Liver (tissue), 9 donors: ENCODE data around the gene SPTSSA. TPM values are rescaled to one million over a fixed set of nuclear protein-coding genes. Genes with fewer than 3 reads are reported as not detected.

Source experiments
- DNase-seq: peaks from one replicate; pipeline ENCODE4 v3.0.0-alpha.2; 2017; ENCODE audit warnings: low spot score
- H3K27ac ChIP-seq, 2 donors: one replicate each; pipeline ENCODE4 v1.7.0; 2013; ENCODE audit warnings: inconsistent platforms in 2 of 2, low read length in 2 of 2, control low read depth in 1 of 2, low read depth in 1 of 2, mild to moderate bottlenecking in 1 of 2
- H3K27me3 ChIP-seq, 4 donors: one replicate each; pipeline versions ENCODE4 v1.6.1 to v1.7.0; 2013; ENCODE audit warnings: low read length in 3 of 4, inconsistent platforms in 1 of 4, mild to moderate bottlenecking in 1 of 4, moderate library complexity in 1 of 4; ENCODE audit not compliant: control insufficient read depth in 4 of 4, insufficient read depth in 4 of 4
- H3K36me3 ChIP-seq, 4 donors: one replicate each; pipeline versions ENCODE4 v1.6.1 to v1.7.0; 2013; ENCODE audit warnings: low read length in 3 of 4, mild to moderate bottlenecking in 3 of 4, low read depth in 1 of 4, moderate library complexity in 1 of 4; ENCODE audit not compliant: control insufficient read depth in 4 of 4, insufficient read depth in 3 of 4
- H3K4me1 ChIP-seq, 4 donors: one replicate each; pipeline versions ENCODE4 v1.6.1 to v1.7.0; 2013; ENCODE audit warnings: low read length in 3 of 4, mild to moderate bottlenecking in 3 of 4, moderate library complexity in 1 of 4; ENCODE audit not compliant: control insufficient read depth in 4 of 4, insufficient read depth in 4 of 4
- H3K4me3 ChIP-seq, 3 donors: one replicate each; pipeline versions ENCODE4 v1.6.1 to v1.7.0; 2013; ENCODE audit warnings: low read length in 3 of 3, control low read depth in 1 of 3, low read depth in 1 of 3, mild to moderate bottlenecking in 1 of 3
- H3K9ac ChIP-seq, 2 donors: one replicate each; pipeline ENCODE4 v1.7.0; 2013; ENCODE audit warnings: low read length in 2 of 2, mild to moderate bottlenecking in 2 of 2, moderate library complexity in 2 of 2, control low read depth in 1 of 2, low read depth in 1 of 2
- H3K9me3 ChIP-seq, 4 donors: one replicate each; pipeline versions ENCODE4 v1.6.1 to v1.7.0; 2013; ENCODE audit warnings: low read length in 3 of 4; ENCODE audit not compliant: control insufficient read depth in 4 of 4
- EGR1 ChIP-seq, 2 donors: IDR thresholded peaks; 2 replicates each; pipeline ENCODE4 v1.6.1; 2016 to 2018; ENCODE audit warnings: antibody characterized with exemption in 2 of 2, low read depth in 2 of 2
- FOXA1 ChIP-seq: IDR thresholded peaks from 2 replicates; pipeline ENCODE4 v1.6.1; 2016; ENCODE audit warnings: antibody characterized with exemption
- HNF4A ChIP-seq, 2 donors: conservative IDR thresholded peaks; 2 replicates each; pipeline ENCODE4 v1.6.1; 2016; ENCODE audit warnings: antibody characterized with exemption in 2 of 2, mild to moderate bottlenecking in 2 of 2
- HNF4G ChIP-seq: IDR thresholded peaks from 2 replicates; pipeline ENCODE4 v1.6.1; 2016; ENCODE audit warnings: antibody characterized with exemption
- JUND ChIP-seq, 2 donors: IDR thresholded peaks; 2 replicates each; pipeline ENCODE4 v1.6.1; 2016; ENCODE audit warnings: antibody characterized with exemption in 2 of 2
- NR2F2 ChIP-seq: IDR thresholded peaks from 2 replicates; pipeline ENCODE4 v1.6.1; 2016; ENCODE audit warnings: antibody characterized with exemption
- RAD21 ChIP-seq, 2 donors: IDR thresholded peaks; 2 replicates each; pipeline ENCODE4 v1.6.1; 2016; ENCODE audit warnings: antibody characterized with exemption in 2 of 2, mild to moderate bottlenecking in 2 of 2
- RXRA ChIP-seq, 2 donors: IDR thresholded peaks; 2 replicates each; pipeline ENCODE4 v1.6.1; 2017 to 2018; ENCODE audit warnings: antibody characterized with exemption in 2 of 2, mild to moderate bottlenecking in 1 of 2
- TAF1 ChIP-seq: conservative IDR thresholded peaks from 2 replicates; pipeline ENCODE4 v1.6.1; 2016; ENCODE audit warnings: antibody characterized with exemption, mild to moderate bottlenecking
- YY1 ChIP-seq: IDR thresholded peaks from 2 replicates; pipeline ENCODE4 v1.6.1; 2016; ENCODE audit warnings: antibody characterized with exemption, mild to moderate bottlenecking
- WGBS: extraction: QIAGEN DNeasy Blood & Tissue Kit; methylation state at CpG from one replicate; pipeline ENCODE4 v1.1.7; 2013; 5-methylcytosine and 5-hydroxymethylcytosine counted together
- polyA plus RNA-seq, 2 donors: library from polyadenylated mRNA; stranded (reverse) in 1 of 2; unstranded in 1 of 2; fragments of 200-250 nt in 1 of 2; fragments of >200 nt in 1 of 2; fragmentation: Nextera tagmentation in 1 of 2; extraction: Ambion mirVana in 1 of 2; gene quantifications; one replicate each; pipeline versions ENCODE4 v1.2.1 to v1.2.3, GENCODE V29; 2013 to 2015
- total RNA-seq, 2 donors: library from RNA; depleted of rRNA; stranded (reverse); fragments of >200 nt; gene quantifications; one replicate each; pipeline ENCODE4 v1.2.3, GENCODE V29; 2014
- TF ChIP-seq, protein P1 (sequence below): fragments of 150-350 bp; IDR thresholded peaks from 2 replicates; pipeline ENCODE4 v1.5.1; 2017; ENCODE audit warnings: improper control_type of control experiment, low read depth, low read length; ENCODE audit not compliant: missing input control
- TF ChIP-seq, protein P2 (sequence below): IDR thresholded peaks from 2 replicates; pipeline ENCODE4 v1.6.1; 2016; ENCODE audit warnings: antibody characterized with exemption
- TF ChIP-seq, protein P3 (sequence below): IDR thresholded peaks from 2 replicates; pipeline ENCODE4 v1.6.1; 2016; ENCODE audit warnings: antibody characterized with exemption, mild to moderate bottlenecking
- TF ChIP-seq, protein P4 (sequence below): IDR thresholded peaks from 2 replicates; pipeline ENCODE4 v1.6.1; 2016; ENCODE audit warnings: antibody characterized with exemption
- donor health status: healthy.
- donor health status: healthy.
- donor health status: healthy.
- donor health status: healthy.
- donor health status: healthy.

SPTSSA gene
- total and polyA plus RNA-seq, 4 donors: 9.5 to 15.2 (median 12.1) TPM

DNA sequence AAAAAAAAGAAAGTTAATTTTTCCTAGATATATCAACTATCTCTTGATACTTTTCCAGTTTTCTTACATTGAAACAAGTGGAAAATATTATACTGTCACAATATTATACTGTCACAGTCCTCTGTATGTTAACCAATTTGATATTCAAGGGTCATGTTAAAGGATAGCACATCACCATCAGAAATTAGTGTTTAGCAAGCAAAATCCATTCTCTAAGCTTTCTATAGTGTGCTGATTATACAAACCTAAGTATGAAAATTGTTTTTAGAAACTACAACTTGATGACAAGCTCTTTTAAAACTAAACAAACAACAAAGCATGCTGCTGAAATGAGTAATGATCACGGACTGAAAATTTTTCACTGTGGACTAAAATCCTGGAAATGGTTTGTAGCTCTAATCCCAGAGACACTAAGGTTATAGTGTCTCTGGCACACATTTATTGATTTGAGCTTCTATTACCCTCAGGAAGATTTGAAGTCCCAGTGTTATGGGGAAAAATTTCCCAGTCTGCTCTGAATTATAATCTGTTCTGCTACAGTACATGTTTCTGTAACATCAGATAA, 9.7 kb downstream of the SPTSSA start:
- no peak overlapping the region for H3K9ac ChIP-seq
- H3K9me3 ChIP-seq: no peaks in the 10 kb centered on the region
- DNase-seq: no peak
- TF ChIP-seq HNF4G: no peak
- TF ChIP-seq FOXA1: no peak
- TF ChIP-seq RAD21 (IDR thresholded peaks at IDR 0.05): no peak
- TF ChIP-seq, protein P1, sequence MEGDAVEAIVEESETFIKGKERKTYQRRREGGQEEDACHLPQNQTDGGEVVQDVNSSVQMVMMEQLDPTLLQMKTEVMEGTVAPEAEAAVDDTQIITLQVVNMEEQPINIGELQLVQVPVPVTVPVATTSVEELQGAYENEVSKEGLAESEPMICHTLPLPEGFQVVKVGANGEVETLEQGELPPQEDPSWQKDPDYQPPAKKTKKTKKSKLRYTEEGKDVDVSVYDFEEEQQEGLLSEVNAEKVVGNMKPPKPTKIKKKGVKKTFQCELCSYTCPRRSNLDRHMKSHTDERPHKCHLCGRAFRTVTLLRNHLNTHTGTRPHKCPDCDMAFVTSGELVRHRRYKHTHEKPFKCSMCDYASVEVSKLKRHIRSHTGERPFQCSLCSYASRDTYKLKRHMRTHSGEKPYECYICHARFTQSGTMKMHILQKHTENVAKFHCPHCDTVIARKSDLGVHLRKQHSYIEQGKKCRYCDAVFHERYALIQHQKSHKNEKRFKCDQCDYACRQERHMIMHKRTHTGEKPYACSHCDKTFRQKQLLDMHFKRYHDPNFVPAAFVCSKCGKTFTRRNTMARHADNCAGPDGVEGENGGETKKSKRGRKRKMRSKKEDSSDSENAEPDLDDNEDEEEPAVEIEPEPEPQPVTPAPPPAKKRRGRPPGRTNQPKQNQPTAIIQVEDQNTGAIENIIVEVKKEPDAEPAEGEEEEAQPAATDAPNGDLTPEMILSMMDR: no peak
- no peak for TF ChIP-seq RXRA (IDR thresholded peaks at IDR 0.05)
- no peak for TF ChIP-seq TAF1
- no peak for TF ChIP-seq HNF4A (conservative IDR thresholded peaks at IDR 0.05)
- TF ChIP-seq, protein P2, sequence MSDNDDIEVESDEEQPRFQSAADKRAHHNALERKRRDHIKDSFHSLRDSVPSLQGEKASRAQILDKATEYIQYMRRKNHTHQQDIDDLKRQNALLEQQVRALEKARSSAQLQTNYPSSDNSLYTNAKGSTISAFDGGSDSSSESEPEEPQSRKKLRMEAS: no peak
- TF ChIP-seq NR2F2: no peak
- no peak for TF ChIP-seq JUND (IDR thresholded peaks at IDR 0.05)
- no peaks in the 10 kb centered on the region for H3K27me3 ChIP-seq
- no peak overlapping the region for H3K4me3 ChIP-seq
- peaks cover 0 to 7% (median 5%) of the 10 kb centered on the region in 4 donors for H3K36me3 ChIP-seq
- H3K27ac ChIP-seq: no peak overlapping the region
- 68% methylated on average over 1 of the region's 1 CpG for WGBS
- no peaks in the 10 kb centered on the region for H3K4me1 ChIP-seq

DNA sequence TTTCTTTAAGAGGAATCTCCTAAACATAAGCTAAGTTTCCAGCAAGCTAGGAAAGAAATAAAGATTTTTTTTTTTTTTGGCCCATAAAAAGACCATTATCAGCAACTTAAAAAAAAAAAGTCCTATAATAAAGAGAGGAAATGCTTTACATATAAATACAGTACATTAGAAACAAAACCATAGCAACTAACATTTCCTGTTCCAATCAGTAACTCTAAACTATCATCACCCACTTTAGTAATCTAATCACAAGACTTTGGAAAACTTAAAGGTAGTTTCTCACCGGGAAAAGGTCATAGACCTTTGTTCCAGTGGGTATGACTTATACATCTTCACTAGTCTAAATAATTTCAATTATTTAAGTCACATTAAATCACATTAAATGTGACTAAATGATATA, 11.1 kb downstream of the SPTSSA start:
- Histone ChIP-seq H3K4me1 (no peaks in the 10 kb centered on the region), H3K27me3 (no peaks in the 10 kb centered on the region), H3K36me3 (peaks cover 0 to 7% (median 5%) of the 10 kb centered on the region in 4 donors), H3K9ac (no peak overlapping the region), H3K9me3 (no peaks in the 10 kb centered on the region), H3K27ac (no peak overlapping the region), H3K4me3 (no peak overlapping the region)
- DNase-seq: no peak
- TF ChIP-seq JUND (IDR thresholded peaks at IDR 0.05): no peak
- no peak for TF ChIP-seq EGR1 (IDR thresholded peaks at IDR 0.05; ENCODE audit: low read depth in 2 of 2)
- TF ChIP-seq RXRA (IDR thresholded peaks at IDR 0.05): no peak
- TF ChIP-seq, protein P3, sequence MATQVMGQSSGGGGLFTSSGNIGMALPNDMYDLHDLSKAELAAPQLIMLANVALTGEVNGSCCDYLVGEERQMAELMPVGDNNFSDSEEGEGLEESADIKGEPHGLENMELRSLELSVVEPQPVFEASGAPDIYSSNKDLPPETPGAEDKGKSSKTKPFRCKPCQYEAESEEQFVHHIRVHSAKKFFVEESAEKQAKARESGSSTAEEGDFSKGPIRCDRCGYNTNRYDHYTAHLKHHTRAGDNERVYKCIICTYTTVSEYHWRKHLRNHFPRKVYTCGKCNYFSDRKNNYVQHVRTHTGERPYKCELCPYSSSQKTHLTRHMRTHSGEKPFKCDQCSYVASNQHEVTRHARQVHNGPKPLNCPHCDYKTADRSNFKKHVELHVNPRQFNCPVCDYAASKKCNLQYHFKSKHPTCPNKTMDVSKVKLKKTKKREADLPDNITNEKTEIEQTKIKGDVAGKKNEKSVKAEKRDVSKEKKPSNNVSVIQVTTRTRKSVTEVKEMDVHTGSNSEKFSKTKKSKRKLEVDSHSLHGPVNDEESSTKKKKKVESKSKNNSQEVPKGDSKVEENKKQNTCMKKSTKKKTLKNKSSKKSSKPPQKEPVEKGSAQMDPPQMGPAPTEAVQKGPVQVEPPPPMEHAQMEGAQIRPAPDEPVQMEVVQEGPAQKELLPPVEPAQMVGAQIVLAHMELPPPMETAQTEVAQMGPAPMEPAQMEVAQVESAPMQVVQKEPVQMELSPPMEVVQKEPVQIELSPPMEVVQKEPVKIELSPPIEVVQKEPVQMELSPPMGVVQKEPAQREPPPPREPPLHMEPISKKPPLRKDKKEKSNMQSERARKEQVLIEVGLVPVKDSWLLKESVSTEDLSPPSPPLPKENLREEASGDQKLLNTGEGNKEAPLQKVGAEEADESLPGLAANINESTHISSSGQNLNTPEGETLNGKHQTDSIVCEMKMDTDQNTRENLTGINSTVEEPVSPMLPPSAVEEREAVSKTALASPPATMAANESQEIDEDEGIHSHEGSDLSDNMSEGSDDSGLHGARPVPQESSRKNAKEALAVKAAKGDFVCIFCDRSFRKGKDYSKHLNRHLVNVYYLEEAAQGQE: no peak
- no peak for TF ChIP-seq NR2F2
- TF ChIP-seq RAD21 (IDR thresholded peaks at IDR 0.05): no peak
- TF ChIP-seq YY1: no peak
- 57% methylated on average over 1 of the region's 1 CpG for WGBS

DNA sequence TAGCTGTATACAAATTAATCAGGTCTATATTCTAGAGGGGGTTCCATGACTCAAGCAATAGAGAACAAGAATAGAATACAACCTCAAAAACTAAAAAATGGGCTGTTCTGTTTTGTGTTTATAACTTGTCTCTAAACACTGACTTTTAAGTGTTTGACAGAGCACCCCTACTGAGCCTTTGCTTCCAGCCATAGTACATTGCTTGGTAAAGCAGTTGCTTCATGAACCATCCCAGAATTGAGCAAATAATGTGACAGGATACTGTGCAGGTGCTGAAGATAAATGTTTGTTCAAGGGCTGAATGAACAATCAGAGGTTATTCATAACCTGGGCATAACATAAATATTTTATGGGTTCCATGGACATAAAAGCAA, 11.5 kb downstream of the SPTSSA start:
- peaks cover 0 to 7% (median 5%) of the 10 kb centered on the region in 4 donors for H3K36me3 ChIP-seq
- H3K4me3 ChIP-seq: no peak overlapping the region
- no peak overlapping the region for H3K27ac ChIP-seq
- no peaks in the 10 kb centered on the region for H3K9me3 ChIP-seq
- DNase-seq: no peak
- no peaks in the 10 kb centered on the region for H3K27me3 ChIP-seq
- H3K4me1 ChIP-seq: no peaks in the 10 kb centered on the region
- TF ChIP-seq, protein P4, sequence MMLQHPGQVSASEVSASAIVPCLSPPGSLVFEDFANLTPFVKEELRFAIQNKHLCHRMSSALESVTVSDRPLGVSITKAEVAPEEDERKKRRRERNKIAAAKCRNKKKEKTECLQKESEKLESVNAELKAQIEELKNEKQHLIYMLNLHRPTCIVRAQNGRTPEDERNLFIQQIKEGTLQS: no peak
- no peak overlapping the region for H3K9ac ChIP-seq
